K562 treated with DMSO at 1 percent for 4 hours (cell line): ENCODE results near the gene SLC3A2. TPM values are rescaled to one million over a fixed set of nuclear protein-coding genes. Genes with fewer than 3 reads are reported as not detected.

Source experiments
- total RNA-seq: library from RNA; unstranded; fragments of 300-600 nt; gene quantifications from 2 replicates; pipeline ENCODE4 v1.2.3, GENCODE V29; 2022; ENCODE audit not compliant: insufficient read depth

SLC3A2 gene
- total RNA-seq = 397 and 441 TPM in 2 replicates

GRCh38 chr11:62880803-62881578, at the start of gene SLC3A2:
Gene SLC3A2 (plus strand): TSS chr11:62880896. CDS start chr11:62881024, 128 bp downstream.

GRCh38 chr11:62831520-62832335, 49.0 kb upstream of the SLC3A2 start, which contains the start of gene STX5:
Gene STX5 (minus strand): TSS chr11:62832051. CDS start chr11:62831243, 808 bp downstream.

GRCh38 chr11:62832336-62833234, 48.1 kb upstream of the SLC3A2 start, which contains the start of gene TEX54:
Gene TEX54 (minus strand): TSS chr11:62832841.

GRCh38 chr11:62839050-62839945, 41.4 kb upstream of the SLC3A2 start, which contains the start of gene WDR74:
Gene WDR74 (minus strand): TSS chr11:62839590. CDS start chr11:62839570, 20 bp downstream.

GRCh38 chr11:62921201-62921572, 40.5 kb downstream of the SLC3A2 start, which contains the start of gene CHRM1:
Gene CHRM1 (minus strand): TSS chr11:62921363. CDS start chr11:62911100, 10,263 bp downstream.

Other genes starting within 250 kb of the SLC3A2 start
- gene GANAB, start 234.3 kb upstream of the SLC3A2 start, total RNA-seq = 276 and 311 TPM in 2 replicates
- gene INTS5, start 227.6 kb upstream of the SLC3A2 start, total RNA-seq = 20.2 and 24.0 TPM in 2 replicates
- gene C11orf98, start 215.7 kb upstream of the SLC3A2 start, total RNA-seq = 105 and 114 TPM in 2 replicates
- 12.7 and 27.2 TPM in 2 replicates for gene CSKMT, start 215.6 kb upstream of the SLC3A2 start, total RNA-seq
- 12.2 and 17.2 TPM in 2 replicates for gene UQCC3, start 209.2 kb upstream of the SLC3A2 start, total RNA-seq
- gene LBHD1, start 208.6 kb upstream of the SLC3A2 start, total RNA-seq = 4.8 and 5.5 TPM in 2 replicates
- gene UBXN1, start 201.8 kb upstream of the SLC3A2 start, total RNA-seq = 282 and 316 TPM in 2 replicates
- gene LRRN4CL, start 191.4 kb upstream of the SLC3A2 start, total RNA-seq = 0.48 and 1.6 TPM in 2 replicates
- 43.9 and 45.1 TPM in 2 replicates for gene BSCL2, start 173.5 kb upstream of the SLC3A2 start, total RNA-seq
- gene GNG3, start 173.2 kb upstream of the SLC3A2 start, total RNA-seq = 2.4 TPM in 1 of 2 replicates, not detected in the other
- 26.6 and 32.3 TPM in 2 replicates for gene HNRNPUL2, start 153.4 kb upstream of the SLC3A2 start, total RNA-seq
- gene TTC9C, start 152.4 kb upstream of the SLC3A2 start, total RNA-seq = 35.6 and 36.5 TPM in 2 replicates
- gene ZBTB3, start 126.7 kb upstream of the SLC3A2 start, total RNA-seq = 1.4 and 6.0 TPM in 2 replicates
- gene POLR2G, start 119.3 kb upstream of the SLC3A2 start, total RNA-seq = 138 and 166 TPM in 2 replicates
- gene TAF6L, start 109.5 kb upstream of the SLC3A2 start, total RNA-seq = 23.2 and 49.9 TPM in 2 replicates
- 36.4 and 44.9 TPM in 2 replicates for gene TMEM179B, start 93.5 kb upstream of the SLC3A2 start, total RNA-seq
- 15.3 and 18.4 TPM in 2 replicates for gene TMEM223, start 88.9 kb upstream of the SLC3A2 start, total RNA-seq
- gene NXF1, start 75.5 kb upstream of the SLC3A2 start, total RNA-seq = 76.4 and 111 TPM in 2 replicates
- 63.1 and 77.8 TPM in 2 replicates for gene STX5, start 48.8 kb upstream of the SLC3A2 start, total RNA-seq
- not detected in 2 replicates for gene TEX54, start 48.1 kb upstream of the SLC3A2 start, total RNA-seq
- gene WDR74, start 41.3 kb upstream of the SLC3A2 start, total RNA-seq = 48.1 and 51.9 TPM in 2 replicates
- not detected in 2 replicates for gene CHRM1, start 40.5 kb downstream of the SLC3A2 start, total RNA-seq
- not detected in 2 replicates for gene SLC22A6, start 104.1 kb downstream of the SLC3A2 start, total RNA-seq
- gene SLC22A8, start 134.9 kb downstream of the SLC3A2 start, total RNA-seq = not detected in 2 replicates